ENCODE measurements around the gene GABRG3. TPM values are rescaled to one million over a fixed set of nuclear protein-coding genes. Genes with fewer than 3 reads are reported as not detected.
A peak's percentile ranks its signal among the peaks of the same experiment; 100 is the strongest.

Gene GABRG3
- total and polyA plus RNA-seq, 9 of the 15 experiments (the other 6 are each of a cell fraction or from before 2014, with no cell fraction given) = 4.0 to 15.1 (median 11.2) TPM

DNA sequence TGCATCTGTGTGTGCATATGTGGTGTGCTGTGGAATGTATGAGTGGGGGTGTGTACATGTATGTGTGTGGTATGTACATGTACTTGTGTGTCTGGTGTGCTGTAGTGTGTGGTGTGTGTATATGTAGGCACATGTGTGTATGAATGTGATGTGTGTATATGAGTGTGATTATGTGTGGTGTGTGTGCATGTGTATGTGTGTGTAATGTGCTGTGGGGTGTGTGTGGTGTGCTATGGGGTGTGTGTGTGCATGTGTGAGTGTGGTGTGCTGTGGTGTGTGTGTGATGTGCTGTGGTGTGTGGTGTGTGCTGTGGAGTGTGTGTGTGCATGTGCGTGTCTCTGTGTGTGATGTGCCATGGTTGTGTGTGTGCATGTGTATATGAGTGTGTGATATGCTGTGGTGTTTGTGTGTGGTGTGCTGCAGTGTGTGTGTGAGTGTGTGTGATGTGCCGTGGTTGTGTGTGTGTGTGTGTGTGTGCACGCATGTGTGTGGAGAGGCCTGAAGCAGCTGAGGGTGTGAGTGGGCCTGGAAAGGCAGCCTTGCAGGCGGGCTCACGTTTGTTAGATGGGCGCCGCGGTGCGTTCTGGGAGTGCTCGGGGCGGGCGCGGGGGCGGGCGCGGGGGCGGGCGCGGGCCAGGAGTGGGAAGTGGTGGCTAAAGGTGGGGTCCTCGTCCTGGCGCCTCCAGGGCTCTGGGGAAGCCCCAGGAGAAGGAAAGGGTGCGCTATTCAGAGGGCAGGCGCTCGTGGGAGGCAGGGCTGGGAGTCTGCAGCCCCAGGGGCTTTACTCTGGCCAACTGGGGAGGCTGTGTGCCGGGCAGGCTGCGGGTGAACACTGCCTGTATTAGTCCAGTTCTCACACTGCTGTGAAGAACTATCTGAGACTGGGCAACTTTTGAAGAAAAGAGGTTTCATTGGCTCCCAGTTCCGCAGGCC lies 116.9 kb downstream of the GABRG3 start (continued):
- TF ChIP-seq HMGN3 (IDR thresholded peaks at IDR 0.05; ENCODE audit: borderline replicate concordance, extremely low read depth, insufficient read length, low read depth, low read length) (no peak), SMARCC2 (IDR thresholded peaks at IDR 0.05; ENCODE audit: low read depth) (peak; percentile 34; the same call in 1 of the 2 replicates), NFIC (IDR thresholded peaks at IDR 0.05) (peak; percentile 3; the same call in 1 of the 2 replicates), CGGBP1 (CRISPR knock-in tag; IDR thresholded peaks at IDR 0.05) (no peak), ZNF217 (CRISPR knock-in tag; IDR thresholded peaks at IDR 0.05) (no peak), ZNF696 (CRISPR knock-in tag; conservative IDR thresholded peaks at IDR 0.05) (no peak), MIER1 (IDR thresholded peaks at IDR 0.05; ENCODE audit: low read depth) (peak; percentile 45; the same call in 1 of the 2 replicates), CSDE1 (IDR thresholded peaks at IDR 0.05) (0 out of 4 replicates have a peak, but pooled peaks of 1 of the 2 experiments have one; percentile 44), BHLHE40 (IDR thresholded peaks at IDR 0.05; ENCODE audit: low read length) (peak; percentile 54), RAD51 (IDR thresholded peaks at IDR 0.05; ENCODE audit: borderline replicate concordance, low read depth) (no peak), ARID2 (IDR thresholded peaks at IDR 0.05) (0 out of 2 replicates have a peak, but pooled peaks have one; percentile 14), E2F5 (CRISPR knock-in tag; IDR thresholded peaks at IDR 0.05) (no peak), SUPT5H (IDR thresholded peaks at IDR 0.05) (peak; percentile 40; the same call in 1 of the 2 replicates), ARHGAP35 (IDR thresholded peaks at IDR 0.05; ENCODE audit: partially characterized antibody) (peak; percentile 78), ZC3H8 (IDR thresholded peaks at IDR 0.05) (peak; percentile 38; the same call in 1 of the 2 replicates)
- TF ChIP-seq, protein P1, sequence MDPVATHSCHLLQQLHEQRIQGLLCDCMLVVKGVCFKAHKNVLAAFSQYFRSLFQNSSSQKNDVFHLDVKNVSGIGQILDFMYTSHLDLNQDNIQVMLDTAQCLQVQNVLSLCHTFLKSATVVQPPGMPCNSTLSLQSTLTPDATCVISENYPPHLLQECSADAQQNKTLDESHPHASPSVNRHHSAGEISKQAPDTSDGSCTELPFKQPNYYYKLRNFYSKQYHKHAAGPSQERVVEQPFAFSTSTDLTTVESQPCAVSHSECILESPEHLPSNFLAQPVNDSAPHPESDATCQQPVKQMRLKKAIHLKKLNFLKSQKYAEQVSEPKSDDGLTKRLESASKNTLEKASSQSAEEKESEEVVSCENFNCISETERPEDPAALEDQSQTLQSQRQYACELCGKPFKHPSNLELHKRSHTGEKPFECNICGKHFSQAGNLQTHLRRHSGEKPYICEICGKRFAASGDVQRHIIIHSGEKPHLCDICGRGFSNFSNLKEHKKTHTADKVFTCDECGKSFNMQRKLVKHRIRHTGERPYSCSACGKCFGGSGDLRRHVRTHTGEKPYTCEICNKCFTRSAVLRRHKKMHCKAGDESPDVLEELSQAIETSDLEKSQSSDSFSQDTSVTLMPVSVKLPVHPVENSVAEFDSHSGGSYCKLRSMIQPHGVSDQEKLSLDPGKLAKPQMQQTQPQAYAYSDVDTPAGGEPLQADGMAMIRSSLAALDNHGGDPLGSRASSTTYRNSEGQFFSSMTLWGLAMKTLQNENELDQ (CRISPR knock-in tag; IDR thresholded peaks at IDR 0.05; ENCODE audit: borderline replicate concordance) = no peak

Measured in K562 (cell line).